ENCODE measurements around the gene CNTNAP2. TPM values are rescaled to one million over a fixed set of nuclear protein-coding genes. Genes with fewer than 3 reads are reported as not detected.

CNTNAP2 gene
- total RNA-seq, 1 donor from 2014 or later, result 2.0 TPM

DNA sequence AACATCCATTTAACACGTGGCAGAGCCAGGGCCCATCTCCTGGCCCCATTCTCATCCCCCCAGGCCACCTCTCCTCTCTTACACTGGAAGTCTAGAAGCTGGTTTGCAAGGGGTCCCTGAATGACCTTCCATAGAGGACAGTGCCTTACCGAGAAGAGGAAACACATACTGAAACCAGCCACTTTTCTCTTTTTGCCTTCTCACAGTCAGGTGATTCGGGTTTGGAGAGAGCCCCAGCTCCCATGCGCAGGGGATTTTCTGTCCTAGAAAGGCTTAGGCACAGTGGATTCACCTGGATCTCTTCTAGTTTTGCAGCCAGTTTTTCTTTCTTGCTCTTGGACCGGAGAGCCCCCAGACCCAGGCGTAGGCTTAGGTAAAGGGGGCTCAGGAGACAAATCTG lies 2139.8 kb downstream of the CNTNAP2 start:
- no peak for ATAC-seq
- DNase-seq (ENCODE audit: low spot score), result no peak

DNA sequence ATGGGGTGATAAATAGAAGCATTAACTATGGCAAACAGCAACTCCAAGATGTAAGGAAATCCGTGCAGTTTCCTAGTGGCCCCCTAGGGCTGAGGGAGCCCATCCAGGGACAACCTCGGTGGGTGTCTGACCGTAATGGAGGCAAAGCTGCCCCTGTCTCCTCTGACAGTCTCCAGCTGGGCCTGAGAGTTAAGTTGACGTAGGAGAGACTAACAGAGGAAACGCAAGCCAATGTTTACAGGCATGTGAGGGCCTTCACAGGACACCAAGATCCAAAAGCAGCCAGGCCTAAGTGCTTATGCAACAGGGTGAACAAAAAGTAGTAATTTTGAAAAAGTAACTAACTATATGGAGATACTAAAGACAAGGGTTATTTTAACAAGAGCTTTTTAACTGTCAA lies 2144.0 kb downstream of the CNTNAP2 start:
- ATAC-seq (peak; percentile 15), DNase-seq (ENCODE audit: low spot score) (no peak)

DNA sequence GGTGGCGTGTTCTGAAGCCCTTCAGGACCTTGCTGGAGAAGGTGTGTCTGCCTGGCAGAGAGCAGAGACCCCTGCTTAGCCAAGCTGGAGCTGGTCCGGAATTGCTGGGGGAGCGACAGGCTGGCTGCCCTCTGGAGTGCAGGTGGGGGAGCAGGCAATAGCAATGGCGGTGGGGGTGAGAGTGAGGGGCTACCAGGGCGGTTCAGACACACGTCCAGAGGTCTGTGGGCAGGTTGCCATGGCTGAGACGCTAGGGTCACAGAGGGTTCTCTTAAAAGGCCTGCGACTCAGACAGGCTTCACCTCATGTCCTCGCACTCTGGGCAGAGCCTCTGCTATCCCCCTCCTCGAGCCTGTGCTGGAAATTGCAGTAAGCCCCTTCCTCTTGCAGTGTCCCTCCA lies 2144.9 kb downstream of the CNTNAP2 start:
- no peak for ATAC-seq
- DNase-seq (ENCODE audit: low spot score), result no peak

DNA sequence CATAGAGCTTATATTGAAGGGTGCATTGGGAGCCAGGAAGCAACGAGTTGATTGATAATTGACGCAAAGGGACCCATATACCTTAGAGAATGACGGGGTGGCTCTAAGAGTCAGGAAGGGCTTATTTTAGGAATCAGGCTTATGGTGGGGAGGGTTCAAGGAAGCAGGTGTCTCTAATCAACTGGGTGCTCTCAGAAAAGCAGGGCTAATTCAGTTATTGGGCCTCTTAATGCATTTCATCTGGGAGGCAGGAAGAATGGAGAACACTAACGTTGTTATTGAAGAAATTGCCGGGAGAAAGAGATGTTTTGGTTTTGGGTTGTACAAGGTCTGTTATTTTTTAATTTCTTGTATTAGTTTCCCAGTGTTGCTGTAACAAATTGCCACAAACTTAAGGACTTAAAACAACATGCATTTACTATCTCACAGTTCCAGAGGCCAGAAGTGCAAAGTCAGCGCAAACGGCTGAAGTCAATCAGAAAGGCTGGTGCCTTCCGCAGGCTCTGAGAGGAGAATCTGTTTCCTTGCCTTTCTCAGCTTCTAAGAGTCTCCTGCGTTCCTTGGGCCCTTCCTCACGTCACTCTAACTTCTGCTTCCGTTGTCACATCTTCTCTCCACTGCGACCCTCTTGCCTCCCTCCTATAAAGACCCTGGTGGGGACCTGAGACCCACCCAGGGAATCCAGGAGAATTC lies 2145.5 kb downstream of the CNTNAP2 start:
- ATAC-seq (peak; percentile 11), DNase-seq (ENCODE audit: low spot score) (no peak)

DNA sequence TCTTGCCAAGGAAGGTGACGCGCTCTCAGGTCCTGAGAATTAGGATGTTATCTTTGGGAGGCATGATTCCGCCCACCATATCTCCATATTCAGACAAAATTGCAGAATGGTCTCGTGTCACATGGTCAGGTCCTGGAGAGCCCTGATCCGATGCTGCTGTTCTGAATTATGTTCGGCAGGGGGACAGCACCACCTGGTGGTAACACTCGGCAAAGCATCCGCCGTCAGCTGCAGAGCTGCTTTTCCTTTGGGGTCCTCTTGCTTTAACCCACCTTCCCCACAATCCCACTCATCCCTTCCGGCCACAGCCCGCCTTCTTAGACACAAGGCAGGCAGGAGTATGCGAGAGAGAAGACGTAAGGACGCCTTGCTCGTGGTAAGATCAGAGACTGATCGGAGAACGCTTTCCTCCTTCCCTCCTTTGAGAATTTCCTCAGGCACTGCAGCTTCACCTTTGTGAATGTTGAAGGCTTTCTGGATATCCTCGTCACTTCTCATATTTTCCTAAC lies 2146.2 kb downstream of the CNTNAP2 start:
- peak; percentile 58 for DNase-seq (ENCODE audit: low spot score)
- peak; percentile 97 for ATAC-seq

DNA sequence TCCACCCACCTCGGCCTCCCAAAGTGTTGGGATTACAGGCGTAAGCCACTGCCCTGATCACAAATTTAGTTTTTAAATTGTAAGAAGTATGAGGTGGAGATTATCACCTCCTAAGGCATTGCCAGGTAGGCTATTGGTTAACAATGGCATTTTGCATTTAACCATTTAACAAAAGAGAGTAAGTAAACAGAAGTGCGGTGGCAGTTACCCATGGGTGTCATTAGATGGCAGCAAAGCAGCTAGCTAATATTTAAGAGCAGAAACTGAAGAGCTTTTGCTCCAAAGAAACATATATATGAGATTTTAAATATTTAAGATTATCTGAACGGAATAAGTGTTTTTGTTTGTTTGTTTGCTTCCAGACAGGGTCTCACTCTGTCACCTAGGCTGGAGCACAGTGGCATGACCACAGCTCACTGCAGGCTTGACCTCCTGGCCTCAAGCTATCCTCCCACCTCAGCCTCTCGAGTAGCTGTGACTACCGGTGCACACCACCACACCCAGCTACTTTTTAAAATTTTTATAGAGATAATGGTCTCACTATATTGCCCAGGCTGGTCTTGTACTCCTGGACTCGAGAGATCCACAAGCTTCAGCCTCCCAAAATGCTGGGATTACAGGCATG lies 2148.4 kb downstream of the CNTNAP2 start:
- peak; percentile 62 for ATAC-seq
- DNase-seq (ENCODE audit: low spot score), result no peak

DNA sequence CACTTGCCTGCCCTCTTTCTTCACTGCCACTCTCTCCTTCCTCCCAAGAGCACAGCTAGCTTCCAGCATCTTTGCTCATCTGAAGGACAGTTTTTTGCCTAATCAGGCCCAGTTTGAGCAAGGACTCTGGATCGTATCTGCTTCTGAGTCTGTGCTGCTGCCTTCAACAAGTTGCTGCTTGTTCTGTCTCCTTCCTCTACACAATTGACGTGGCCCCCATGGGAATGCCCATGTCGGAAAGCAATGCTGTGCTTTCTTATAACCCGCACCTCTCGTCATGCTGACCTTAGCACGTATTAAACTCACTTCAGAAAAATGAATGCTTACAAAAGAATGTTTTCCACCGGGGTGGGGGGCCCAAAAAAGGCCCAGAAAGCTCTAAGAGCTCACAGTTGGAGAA lies 2149.3 kb downstream of the CNTNAP2 start:
- DNase-seq (ENCODE audit: low spot score) (no peak), ATAC-seq (no peak)

DNA sequence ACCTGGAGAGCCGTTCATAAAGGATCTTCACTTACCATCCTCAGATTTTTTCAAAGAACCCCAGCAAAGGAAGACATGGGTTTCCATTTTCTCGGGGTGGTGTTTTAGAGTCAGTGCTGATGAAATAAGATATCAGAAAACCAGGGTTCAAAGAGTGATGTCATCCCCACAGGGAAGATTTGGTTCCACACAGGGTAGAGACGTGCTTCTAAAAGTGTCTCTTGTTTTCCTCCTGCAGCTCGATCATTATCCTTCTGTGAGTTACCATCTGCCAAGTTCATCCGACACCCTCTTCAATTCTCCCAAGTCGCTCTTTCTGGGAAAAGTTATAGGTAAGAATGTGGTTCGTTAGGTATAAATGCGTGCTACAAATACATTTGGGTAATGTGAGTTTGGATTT lies 2150.2 kb downstream of the CNTNAP2 start:
- no peak for ATAC-seq
- no peak for DNase-seq (ENCODE audit: low spot score)

DNA sequence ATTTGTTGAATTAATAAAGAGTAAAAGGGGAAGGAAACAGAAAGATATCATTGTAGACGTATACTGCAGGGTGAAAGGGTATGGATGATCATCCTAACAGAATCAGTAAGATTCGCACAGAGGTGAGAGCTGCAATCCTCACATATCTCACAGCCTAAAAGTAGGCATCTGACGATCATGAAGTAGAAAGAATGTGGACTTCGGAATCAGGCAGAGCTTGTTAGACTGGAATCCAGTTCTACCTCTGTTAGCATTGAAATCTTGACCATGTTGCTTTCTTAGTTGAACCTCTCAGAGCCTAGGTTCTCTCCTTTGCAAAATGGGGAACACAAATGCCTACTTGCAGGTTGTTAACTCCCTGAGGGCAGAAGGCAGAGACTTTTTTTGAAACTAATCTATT lies 2154.0 kb downstream of the CNTNAP2 start:
- ATAC-seq (no peak), DNase-seq (ENCODE audit: low spot score) (no peak)

DNA sequence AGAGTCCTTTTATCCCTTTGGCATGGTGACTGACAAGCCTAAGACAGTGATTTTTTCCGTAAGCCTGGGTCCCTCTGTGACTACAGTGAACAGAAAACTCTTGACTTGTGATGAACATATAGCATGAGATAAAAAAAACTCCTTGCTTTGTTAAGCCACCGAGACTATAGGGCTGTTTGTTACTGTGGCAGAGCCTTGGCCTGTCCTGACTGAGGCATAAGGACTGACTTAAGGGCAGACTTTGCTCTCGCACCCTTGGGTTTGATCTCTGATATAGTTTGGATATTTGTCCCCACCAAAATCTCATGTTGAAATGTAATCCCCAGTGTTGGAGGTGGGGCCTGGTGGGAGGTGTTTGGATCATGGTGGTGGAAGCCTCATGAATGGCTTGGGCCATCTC lies 2157.5 kb downstream of the CNTNAP2 start:
- DNase-seq (ENCODE audit: low spot score), result no peak
- ATAC-seq, result no peak

DNA sequence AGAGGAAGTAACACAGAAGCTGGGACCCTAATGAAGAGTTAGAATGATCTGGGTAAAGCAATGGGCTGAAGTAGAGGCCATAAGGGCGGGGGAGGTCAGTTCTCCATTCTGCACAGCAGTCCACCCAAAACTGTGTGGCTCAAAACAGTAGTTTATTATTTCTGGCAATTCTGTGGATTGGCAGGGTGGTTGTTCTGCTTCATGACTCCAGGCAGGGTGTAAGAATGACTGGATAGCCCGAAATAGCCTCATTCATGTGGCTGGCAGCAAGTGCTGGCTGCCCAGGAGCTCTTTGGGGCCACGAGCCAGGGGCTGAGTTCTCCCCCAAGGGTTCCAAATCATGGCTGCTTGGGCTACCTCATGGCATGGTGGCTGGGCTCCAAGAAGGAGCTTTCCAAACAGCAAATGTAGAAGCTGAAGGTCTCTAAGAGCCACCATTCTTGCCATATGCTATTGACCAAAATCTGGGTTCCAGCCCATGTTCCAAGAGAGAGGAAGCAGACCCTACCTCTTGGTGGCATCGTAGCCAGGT lies 2158.8 kb downstream of the CNTNAP2 start:
- no peak for ATAC-seq

DNA sequence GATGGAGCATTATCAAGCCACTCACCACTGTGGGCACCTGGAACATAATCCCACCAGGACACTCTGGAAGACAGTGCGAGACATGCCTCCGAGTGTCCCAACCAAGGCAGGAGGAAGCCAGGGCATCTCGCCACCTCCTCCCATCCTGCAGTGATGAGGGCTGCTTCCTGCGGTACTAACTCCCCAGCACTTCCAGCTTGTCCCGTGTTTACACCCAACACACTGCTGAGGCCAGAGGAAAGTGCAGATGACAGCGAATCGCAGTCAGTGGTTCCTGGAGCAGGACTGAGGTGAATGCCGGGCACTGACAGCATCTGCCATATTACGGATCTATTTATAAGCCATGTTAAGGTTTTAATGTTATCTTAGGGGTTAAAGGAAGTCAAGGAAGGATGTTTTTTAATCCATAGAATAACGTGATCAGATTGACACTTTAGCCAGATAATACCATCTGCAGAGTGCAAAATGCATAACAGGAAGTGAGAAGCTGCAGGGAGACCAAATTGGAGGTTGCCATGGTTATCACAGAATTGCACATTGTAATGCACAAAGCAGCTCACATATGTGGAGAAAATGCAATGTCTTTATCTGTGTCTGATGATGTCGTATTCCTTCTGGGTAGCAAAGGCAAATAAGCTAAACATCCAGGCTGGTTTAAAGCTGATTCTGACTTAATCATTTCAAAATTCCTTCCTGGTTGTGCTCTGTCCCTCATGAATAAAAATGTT lies 2159.9 kb downstream of the CNTNAP2 start:
- peak; percentile 30 for ATAC-seq

More for the DNA sequence above, 2158.8 kb downstream of the CNTNAP2 start:
- no peak for DNase-seq (ENCODE audit: low spot score)

DNA sequence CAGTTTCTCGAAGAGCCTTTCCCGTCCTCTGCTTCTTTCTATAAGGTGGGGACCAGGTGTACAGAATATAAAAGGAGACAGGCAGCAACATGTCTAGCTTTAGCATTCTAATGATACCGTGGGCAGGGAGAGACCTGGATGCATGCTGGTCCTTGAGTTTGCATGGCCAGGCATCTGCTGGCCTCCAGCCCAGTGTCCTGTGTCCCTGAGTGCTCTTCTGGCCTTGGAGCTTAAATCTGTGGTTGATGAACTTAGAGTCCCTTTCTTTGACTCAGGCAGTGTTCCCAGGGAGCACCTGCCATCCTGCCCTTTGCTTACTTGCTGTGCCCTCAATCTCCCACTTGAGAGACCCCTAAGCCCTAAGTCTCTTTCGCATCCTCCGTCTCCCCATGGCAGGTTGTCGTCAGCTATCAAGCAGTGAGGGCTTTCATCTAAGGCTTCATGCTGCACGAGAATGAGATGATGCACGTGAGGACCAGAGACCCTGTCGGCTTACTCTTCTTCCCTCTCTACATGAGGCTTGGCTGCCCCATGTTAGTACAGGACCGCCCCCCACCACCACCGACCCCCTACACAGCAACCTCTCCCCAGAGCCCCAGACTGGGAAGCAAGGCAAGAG lies 2160.6 kb downstream of the CNTNAP2 start:
- DNase-seq (ENCODE audit: low spot score) (no peak), ATAC-seq (no peak)

More for the DNA sequence above, 2159.9 kb downstream of the CNTNAP2 start:
- no peak for DNase-seq (ENCODE audit: low spot score)

DNA sequence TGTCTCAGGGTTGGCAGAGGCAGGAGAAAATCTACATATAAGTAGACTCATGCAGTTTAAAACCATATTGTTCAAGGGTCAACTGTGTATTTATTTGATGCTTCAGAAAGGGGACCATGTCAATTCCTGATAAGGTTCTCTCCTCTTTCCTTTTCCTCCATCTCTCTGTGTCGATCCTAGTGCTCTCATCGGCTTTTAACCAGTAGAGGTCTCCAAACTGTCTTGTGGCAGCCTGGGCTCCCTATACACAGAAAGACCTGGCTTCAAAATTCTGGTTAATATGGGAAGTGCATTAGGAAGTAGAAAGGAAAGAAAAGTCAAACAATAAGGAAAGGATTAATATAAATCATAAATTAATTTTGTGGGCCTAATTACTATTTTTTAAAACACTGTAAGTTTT lies 2169.5 kb downstream of the CNTNAP2 start:
- DNase-seq (ENCODE audit: low spot score) (no peak), ATAC-seq (peak; percentile 94)

DNA sequence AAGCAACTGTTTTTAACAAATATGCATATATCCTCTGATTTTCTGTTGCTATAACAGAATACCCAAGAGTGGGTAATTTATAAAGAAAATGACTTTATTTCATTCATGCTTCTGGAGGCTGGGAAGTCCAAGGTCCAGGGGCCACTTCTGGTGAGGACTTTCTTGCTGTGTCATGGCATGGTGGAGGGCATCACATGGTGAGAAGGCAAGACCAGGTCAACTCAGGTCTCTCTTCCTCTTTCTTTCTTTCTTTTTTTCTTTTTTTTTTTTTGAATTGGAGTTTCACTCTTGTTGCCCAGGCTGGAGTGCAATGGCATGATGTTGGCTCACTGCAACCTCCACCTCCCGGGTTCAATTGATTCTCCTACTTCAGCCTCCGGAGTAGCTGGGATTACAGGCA lies 2170.9 kb downstream of the CNTNAP2 start:
- ATAC-seq (no peak), DNase-seq (ENCODE audit: low spot score) (no peak)

DNA sequence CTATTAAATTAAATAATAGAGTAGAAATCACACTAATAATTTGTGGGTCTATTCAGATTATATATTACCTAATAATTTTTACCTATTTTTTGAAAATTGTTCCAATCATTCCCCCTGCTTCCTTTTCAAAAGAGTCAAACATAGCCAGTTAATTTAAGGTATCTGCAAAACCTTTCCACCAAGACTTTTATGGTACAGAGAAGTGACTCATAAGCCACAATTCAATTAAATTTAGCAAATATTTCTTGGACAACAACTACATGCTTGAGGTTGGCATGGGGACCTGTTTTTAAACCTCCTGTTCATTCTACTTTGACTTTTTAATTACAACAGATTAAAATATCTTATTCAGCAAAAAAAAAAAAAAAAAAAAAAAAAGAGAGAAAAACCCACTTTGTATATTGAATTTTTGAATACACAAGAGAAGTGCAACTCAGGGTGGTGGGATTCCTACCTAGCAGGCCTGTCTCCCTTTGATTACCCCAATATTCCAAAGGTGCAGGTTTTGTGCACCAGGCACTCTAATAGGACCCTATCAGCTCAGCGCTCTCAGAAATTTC lies 2172.1 kb downstream of the CNTNAP2 start:
- ATAC-seq, result no peak
- no peak for DNase-seq (ENCODE audit: low spot score)

DNA sequence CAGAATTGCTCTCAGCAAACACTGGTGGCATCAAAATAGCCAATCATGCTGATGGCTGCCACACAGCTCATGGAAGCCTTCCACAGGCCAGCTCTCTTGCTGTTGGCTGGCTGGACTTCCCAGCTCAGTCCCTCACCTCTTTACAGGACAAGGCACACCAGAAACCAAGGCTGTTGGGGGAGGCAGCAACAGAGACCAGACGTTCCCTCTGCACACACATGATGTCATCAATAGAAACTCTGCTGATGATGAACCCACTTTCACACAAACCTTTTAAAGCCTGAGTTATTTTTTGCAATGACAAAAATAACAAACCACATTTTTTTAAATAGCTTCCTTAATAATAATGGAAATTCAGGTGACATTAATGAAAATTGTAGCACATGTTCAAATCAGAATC lies 2173.0 kb downstream of the CNTNAP2 start:
- DNase-seq (ENCODE audit: low spot score) (no peak), ATAC-seq (no peak)

DNA sequence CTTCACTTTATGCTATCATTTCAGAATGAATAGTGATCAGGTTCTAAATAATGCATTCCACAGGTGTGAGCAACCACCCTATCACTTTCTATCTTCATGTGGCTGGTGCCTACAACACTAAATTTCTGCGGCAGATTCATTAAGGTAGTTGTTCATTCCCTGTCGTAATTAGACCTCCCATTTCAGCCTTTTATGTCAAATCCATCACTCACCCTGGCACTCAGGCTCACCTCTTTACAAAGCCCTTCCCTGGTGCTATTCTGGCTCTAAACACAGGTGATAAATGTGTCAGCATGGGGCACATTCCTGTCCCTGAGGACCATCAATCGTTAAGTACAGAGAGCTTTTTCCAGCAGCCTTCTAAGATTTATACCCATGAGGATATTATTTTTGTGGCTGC lies 2173.9 kb downstream of the CNTNAP2 start:
- DNase-seq (ENCODE audit: low spot score), result no peak
- no peak for ATAC-seq

DNA sequence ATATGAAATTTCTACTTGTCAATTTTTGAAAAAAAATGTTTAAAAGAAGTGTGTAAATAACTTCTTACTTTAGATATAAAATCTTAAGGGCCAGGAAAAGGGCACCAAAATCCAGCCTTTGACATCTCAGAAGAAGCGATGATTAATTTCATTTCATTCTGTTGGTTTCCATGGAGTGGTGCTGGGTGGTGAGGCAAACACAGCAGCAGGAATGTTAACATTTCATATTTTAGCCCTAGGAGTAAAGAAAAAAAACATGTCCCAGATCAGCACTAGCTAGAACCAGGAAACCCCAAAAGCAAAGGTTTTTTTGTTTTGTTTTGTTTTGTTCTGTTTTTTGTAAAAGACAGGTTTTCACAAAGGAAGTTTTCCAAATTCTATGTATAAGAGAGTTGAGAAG lies 2175.2 kb downstream of the CNTNAP2 start:
- no peak for ATAC-seq
- no peak for DNase-seq (ENCODE audit: low spot score)

DNA sequence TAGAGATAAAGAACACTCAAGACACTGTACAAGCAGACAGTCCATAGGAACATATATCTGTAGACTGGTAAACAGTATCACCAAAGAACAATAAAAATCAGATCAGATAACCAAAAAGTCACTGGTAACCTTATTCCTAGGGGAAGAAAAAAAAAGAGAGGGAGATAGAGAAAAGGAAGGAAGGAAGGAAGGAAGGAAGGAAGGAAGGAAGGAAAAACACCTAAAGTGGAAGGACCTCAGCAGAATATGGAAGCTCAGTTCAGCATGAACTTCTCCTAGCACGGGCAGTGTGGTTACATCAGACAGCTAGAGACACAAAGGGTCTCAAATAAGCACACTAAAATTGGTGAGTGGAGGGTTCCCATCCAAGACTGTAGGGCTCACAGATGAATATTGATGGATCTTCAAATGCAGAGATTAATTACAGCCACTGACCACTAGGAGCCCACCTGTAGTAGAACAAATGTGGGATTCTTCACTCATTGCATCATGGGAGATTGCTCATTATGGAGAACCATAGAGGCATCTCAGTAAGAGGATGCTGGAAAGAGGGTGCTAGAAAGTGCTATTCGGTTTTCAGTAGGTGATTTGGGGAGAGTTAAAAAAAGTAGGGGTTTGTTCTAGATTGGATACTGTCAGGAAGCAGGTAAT lies 2180.5 kb downstream of the CNTNAP2 start:
- ATAC-seq, result no peak
- no peak for DNase-seq (ENCODE audit: low spot score)

Data from left lobe of liver (tissue), 2 donors.